B cell (primary cell): ENCODE data around the gene HYAL1. TPM values are rescaled to one million over a fixed set of nuclear protein-coding genes. Genes with fewer than 3 reads are reported as not detected.

Source experiments
- ATAC-seq: fragments of 200-7000 bp; cut with Tn5 transposase; one replicate; pipeline ENCODE4 v1.10.0; 2021; ENCODE audit warnings: low read depth, mild to moderate bottlenecking, moderate number of reproducible peaks, moderate library complexity
- CTCF ChIA-PET: fragments of 350-600 bp; sonication (Branson Sonifier 250); formaldehyde crosslinking; loops from one replicate; lab custom pipeline; 2021; ENCODE audit warnings: antibody characterized with exemption, inconsistent platforms; lab: Charles Lee
- POLR2A ChIA-PET: fragments of 350-600 bp; sonication (Branson Sonifier 250); formaldehyde crosslinking; loops from one replicate; lab custom pipeline; 2021; ENCODE audit warnings: antibody characterized with exemption; lab: Charles Lee
- DNase-seq: peaks from one replicate; pipeline ENCODE4 v3.0.0; 2013
- H2AFZ ChIP-seq: 2 replicates; pipeline ENCODE4 v1.6.1; 2012; ENCODE audit warnings: mild to moderate bottlenecking, low read depth, low read length; ENCODE audit not compliant: insufficient read depth, poor library complexity, severe bottlenecking
- H3K27ac ChIP-seq, 2 donors: 1 replicate in 1 of 2; 2 replicates in 1 of 2; pipeline ENCODE4 v1.5.1; 2012 to 2013; ENCODE audit warnings: low read length in 2 of 2, mild to moderate bottlenecking in 2 of 2, moderate library complexity in 1 of 2
- H3K27me3 ChIP-seq, 4 experiments: fragments of 200-600 bp in 1 of 4; sonication (generic) in 1 of 4; replicated peaks in 1 of 4; 1 replicate in 2 of 4; 2 replicates in 2 of 4; pipeline versions ENCODE4 v1.6.1 to v1.7.0; 2013 to 2016; ENCODE audit warnings: low read length in 3 of 4, mild to moderate bottlenecking in 2 of 4, mixed read lengths in 1 of 4, moderate library complexity in 1 of 4; ENCODE audit not compliant: insufficient read depth in 4 of 4, control insufficient read depth in 3 of 4; ENCODE audit errors: control extremely low read depth in 1 of 4
- H3K36me3 ChIP-seq, 2 experiments: replicated peaks in 1 of 2; 1 replicate in 1 of 2; 2 replicates in 1 of 2; pipeline versions ENCODE4 v1.6.1 to v1.7.1; 2013; ENCODE audit warnings: low read length in 1 of 2; ENCODE audit not compliant: insufficient read depth in 2 of 2, control insufficient read depth in 1 of 2; ENCODE audit errors: control extremely low read depth in 1 of 2, extremely low read depth in 1 of 2
- H3K4me1 ChIP-seq, 2 donors: fragments of 200-600 bp in 1 of 2; sonication (generic) in 1 of 2; 1 replicate in 1 of 2; 2 replicates in 1 of 2; pipeline versions ENCODE4 v1.5.1 to v1.6.1; 2013 to 2017; ENCODE audit warnings: low read length in 2 of 2; ENCODE audit not compliant: control insufficient read depth in 2 of 2, insufficient read depth in 2 of 2
- H3K4me2 ChIP-seq: replicated peaks from 2 replicates; pipeline ENCODE3; 2012; ENCODE audit warnings: mild to moderate bottlenecking, low read depth, low read length; ENCODE audit not compliant: poor library complexity, severe bottlenecking
- H3K4me3 ChIP-seq, 5 experiments: fragments of 200-600 bp in 1 of 5; sonication (generic) in 1 of 5; 1 replicate in 3 of 5; 2 replicates in 2 of 5; pipeline versions ENCODE4 v1.5.1 to v1.7.0; 2011 to 2016; ENCODE audit warnings: low read length in 4 of 5, mild to moderate bottlenecking in 4 of 5, low read depth in 2 of 5, control low read depth in 1 of 5, moderate library complexity in 1 of 5; ENCODE audit not compliant: insufficient read depth in 1 of 5; ENCODE audit errors: control extremely low read depth in 1 of 5, extremely low read depth in 1 of 5
- H3K79me2 ChIP-seq: fragments of 200-600 bp; sonication (generic); one replicate; pipeline ENCODE4 v1.6.0; 2016; ENCODE audit warnings: low read length; ENCODE audit not compliant: control insufficient read depth, insufficient read depth
- H3K9ac ChIP-seq: fragments of 200-600 bp; sonication (generic); 2 replicates; pipeline ENCODE4 v1.6.1; 2017; ENCODE audit warnings: mild to moderate bottlenecking, low read length, moderate library complexity
- H3K9me3 ChIP-seq, 3 donors: one replicate each; pipeline versions ENCODE4 v1.6.1 to v1.7.1; 2013; ENCODE audit warnings: low read length in 2 of 3; ENCODE audit not compliant: control insufficient read depth in 2 of 3, insufficient read depth in 1 of 3; ENCODE audit errors: control extremely low read depth in 1 of 3
- H4K20me1 ChIP-seq: 2 replicates; pipeline ENCODE4 v1.6.0; 2012; ENCODE audit warnings: mild to moderate bottlenecking, low read length; ENCODE audit not compliant: insufficient read depth, control insufficient read depth, poor library complexity, severe bottlenecking
- H3K27ac Mint-ChIP-seq: one replicate; pipeline ENCODE4 v1.8.0; 2021; ENCODE audit warnings: mixed read lengths
- H3K27me3 Mint-ChIP-seq: one replicate; pipeline ENCODE4 v1.8.0; 2021; ENCODE audit warnings: mixed read lengths
- H3K4me1 Mint-ChIP-seq: one replicate; pipeline ENCODE4 v1.8.0; 2021; ENCODE audit warnings: mixed read lengths
- H3K4me3 Mint-ChIP-seq: one replicate; pipeline ENCODE4 v1.8.0; 2021; ENCODE audit warnings: mixed read lengths
- H3K9me3 Mint-ChIP-seq: one replicate; pipeline ENCODE4 v1.8.0; 2022; ENCODE audit warnings: mixed read lengths; ENCODE audit not compliant: insufficient read depth
- CTCF ChIP-seq: fragments of 200-600 bp; IDR thresholded peaks from one replicate; pipeline ENCODE4 v1.8.0; 2022; ENCODE audit warnings: antibody characterized with exemption, mild to moderate bottlenecking
- EZH2 ChIP-seq: IDR thresholded peaks from 2 replicates; pipeline ENCODE4 v1.6.1; 2012; ENCODE audit warnings: borderline replicate concordance, low read depth, mild to moderate bottlenecking, moderate library complexity, low read length; ENCODE audit not compliant: insufficient read depth, poor library complexity, severe bottlenecking
- WGBS: methylation state at CpG from one replicate; pipeline ENCODE4 v1.1.5; 2013; ENCODE audit warnings: missing lambda C conversion rate; ENCODE audit not compliant: insufficient coverage; 5-methylcytosine and 5-hydroxymethylcytosine counted together
- intact Hi-C: fragments of 100-400 bp; cut with micrococcal nuclease; formaldehyde crosslinking; loops from one replicate; pipeline ENCODE4 v1.10.0; 2022
- polyA plus RNA-seq: library from polyadenylated mRNA; depleted of rRNA; stranded (reverse); fragments of >200 nt; gene quantifications from 2 replicates; pipeline ENCODE4 v1.2.3, GENCODE V29; 2012
- total RNA-seq, 2 donors: library from RNA; stranded (reverse); fragments of 120-200 nt in 1 of 2; gene quantifications; 1 replicate in 1 of 2; 2 replicates in 1 of 2; pipeline versions ENCODE4 v1.2.3 to v1.2.4, GENCODE V29; 2013 to 2022

HYAL1 gene
- total and polyA plus RNA-seq, 2 donors (not counting 1 experiment from before 2014, with no cell fraction given) = 0.12 to 0.30 TPM

GRCh38 chr3:50278123-50278879, 25.1 kb downstream of the HYAL1 start:
- Mint-ChIP-seq H3K4me1 (peaks cover 20% of the 10 kb centered on the region), H3K4me3 (no peak overlapping the region), H3K27me3 (peaks cover 23% of the 10 kb centered on the region), H3K9me3 (no peaks in the 10 kb centered on the region), H3K27ac (no peak overlapping the region)
- Histone ChIP-seq H2AFZ (no peak overlapping the region), H4K20me1 (peaks cover 10% of the 10 kb centered on the region), H3K4me1 (peaks cover 29 to 32% of the 10 kb centered on the region in 2 donors), H3K4me3 (no peak overlapping the region), H3K9me3 (peaks cover 0 to 3% (median 0%) of the 10 kb centered on the region in 3 donors), H3K27ac (no peak overlapping the region), H3K36me3 (no peaks in the 10 kb centered on the region), H3K9ac (no peak overlapping the region), H3K27me3 (peaks cover 0 to 53% (median 21%) of the 10 kb centered on the region in 4 experiments), H3K79me2 (no peaks in the 10 kb centered on the region), H3K4me2 (no peak overlapping the region)
- 83% methylated on average over 2 of the region's 4 CpGs for WGBS
- ChIA-PET CTCF (interaction anchor here (1.2 to 3.1 kb wide), 5 partner anchors 17 to 158 kb away, joined by 3 to 14 read pairs (median 4); partner anchors contain the start of gene GNAT1), POLR2A (interaction anchor here (0.6 kb wide), 1 partner anchor 28 kb away, joined by 3 read pairs; no protein-coding TSS in a partner anchor)
- intact Hi-C loops = no loop called here
- DNase-seq (no peak), ATAC-seq (no peak)
- TF ChIP-seq CTCF (no peak), EZH2 (no peak)

GRCh38 chr3:50276762-50277101, 26.6 kb downstream of the HYAL1 start:
- Histone ChIP-seq H2AFZ (no peak overlapping the region), H3K36me3 (no peaks in the 10 kb centered on the region), H3K4me3 (no peak overlapping the region), H3K4me1 (peaks cover 33 to 39% of the 10 kb centered on the region in 2 donors), H4K20me1 (peaks cover 10% of the 10 kb centered on the region), H3K27me3 (peaks cover 0 to 57% (median 21%) of the 10 kb centered on the region in 4 experiments), H3K4me2 (no peak overlapping the region), H3K9ac (no peak overlapping the region), H3K27ac (no peak overlapping the region), H3K9me3 (peaks cover 0 to 3% (median 0%) of the 10 kb centered on the region in 3 donors), H3K79me2 (no peaks in the 10 kb centered on the region)
- ATAC-seq = no peak
- ChIA-PET CTCF (interaction anchor here (0.8 to 3.1 kb wide), 5 partner anchors 30 to 85 kb away, joined by 3 to 14 read pairs (median 3); partner anchors contain the start of gene GNAT1), POLR2A (no interaction called here)
- TF ChIP-seq CTCF (no peak), EZH2 (no peak)
- H3K4me3 Mint-ChIP-seq = no peak overlapping the region
- DNase-seq = no peak
- intact Hi-C loops = no loop called here
- peaks cover 26% of the 10 kb centered on the region for H3K4me1 Mint-ChIP-seq
- H3K27ac Mint-ChIP-seq = no peak overlapping the region
- no peaks in the 10 kb centered on the region for H3K9me3 Mint-ChIP-seq
- WGBS = 80% methylated on average over 15 of the region's 17 CpGs
- peaks cover 28% of the 10 kb centered on the region for H3K27me3 Mint-ChIP-seq
